Vagina (tissue), 2 donors: ENCODE results near the gene PSKH1. TPM values are rescaled to one million over a fixed set of nuclear protein-coding genes. Genes with fewer than 3 reads are reported as not detected.
A peak's percentile ranks its signal among the peaks of the same experiment; 100 is the strongest.

ENCODE experiments used
- DNase-seq, 2 donors: peaks; one replicate each; pipeline ENCODE4 v3.0.0-alpha.2; 2017; ENCODE audit errors: extremely low spot score in 2 of 2
- H3K27ac ChIP-seq: fragments of 200-600 bp; sonication (generic); one replicate; pipeline ENCODE4 v1.5.1; 2019
- H3K27me3 ChIP-seq: fragments of 200-600 bp; sonication (generic); one replicate; pipeline ENCODE4 v1.5.1; 2019
- H3K36me3 ChIP-seq, 2 donors: fragments of 200-600 bp; sonication (generic); one replicate each; pipeline ENCODE4 v1.5.1; 2017 to 2019
- H3K4me1 ChIP-seq: fragments of 200-600 bp; sonication (generic); one replicate; pipeline ENCODE4 v1.5.1; 2019
- H3K4me3 ChIP-seq, 2 donors: fragments of 200-600 bp; sonication (generic); 1 replicate in 1 of 2; 2 replicates in 1 of 2; pipeline ENCODE4 v1.5.1; 2016 to 2019
- H3K9me3 ChIP-seq: fragments of 200-600 bp; sonication (generic); one replicate; pipeline ENCODE4 v1.5.1; 2019
- CTCF ChIP-seq, 3 experiments: fragments of 450-650 bp in 2 of 3; fragments of 200-600 bp in 1 of 3; sonication (generic) in 1 of 3; IDR thresholded peaks; one replicate each; pipeline ENCODE4 v1.5.1; 2017 to 2019; ENCODE audit warnings: antibody characterized with exemption in 3 of 3, mild to moderate bottlenecking in 2 of 3, moderate library complexity in 2 of 3
- POLR2A ChIP-seq, 2 donors: fragments of 450-650 bp; IDR thresholded peaks; one replicate each; pipeline ENCODE4 v1.6.1; 2017; ENCODE audit warnings: antibody characterized with exemption in 2 of 2, mild to moderate bottlenecking in 2 of 2, moderate library complexity in 2 of 2
- POLR2AphosphoS5 ChIP-seq, 2 donors: sonication (generic); formaldehyde crosslinking; IDR thresholded peaks; one replicate each; pipeline ENCODE4 v1.9.0; 2017; ENCODE audit warnings: antibody characterized with exemption in 2 of 2, mild to moderate bottlenecking in 2 of 2, low read depth in 1 of 2; ENCODE audit not compliant: insufficient read depth in 1 of 2
- intact Hi-C: fragments of 100-400 bp; cut with DNase I; formaldehyde crosslinking; loops from one replicate; pipeline ENCODE4 v1.15.1; 2023
- total RNA-seq: library from RNA; depleted of rRNA; stranded (reverse); fragments of >200 nt; gene quantifications from one replicate; pipeline ENCODE4 v1.2.3, GENCODE V29; 2016

The PSKH1 gene
- total RNA-seq, 1 donor from 2014 or later: 17.4 TPM

GRCh38 chr16:67885545-67885944 is 7.5 kb upstream of the PSKH1 start:
- Histone ChIP-seq H3K9me3 (no peaks in the 10 kb centered on the region), H3K36me3 (peaks cover 0 to 33% of the 10 kb centered on the region in 2 donors), H3K27me3 (no peaks in the 10 kb centered on the region), H3K27ac (no peak overlapping the region), H3K4me1 (peaks cover 12% of the 10 kb centered on the region), H3K4me3 (no peak overlapping the region)
- TF ChIP-seq CTCF (IDR thresholded peaks at IDR 0.05) (no peak), POLR2A (IDR thresholded peaks at IDR 0.05) (no peak), POLR2AphosphoS5 (IDR thresholded peaks at IDR 0.05; ENCODE audit: insufficient read depth in 1 of 2, low read depth in 1 of 2) (no peak)
- no peak for DNase-seq
- intact Hi-C loops: no loop called here

GRCh38 chr16:67885976-67886375 is 7.1 kb upstream of the PSKH1 start:
- peaks cover 0 to 29% of the 10 kb centered on the region in 2 donors for H3K36me3 ChIP-seq
- H3K4me3 ChIP-seq: no peak overlapping the region
- H3K9me3 ChIP-seq: no peaks in the 10 kb centered on the region
- no peak for DNase-seq
- no peak overlapping the region for H3K27ac ChIP-seq
- peaks cover 12% of the 10 kb centered on the region for H3K4me1 ChIP-seq
- TF ChIP-seq POLR2A (IDR thresholded peaks at IDR 0.05): no peak
- TF ChIP-seq POLR2AphosphoS5 (IDR thresholded peaks at IDR 0.05; ENCODE audit: insufficient read depth in 1 of 2, low read depth in 1 of 2): no peak
- TF ChIP-seq CTCF (IDR thresholded peaks at IDR 0.05): no peak
- intact Hi-C loops: no loop called here
- H3K27me3 ChIP-seq: no peaks in the 10 kb centered on the region

GRCh38 chr16:67886387-67886786 is 6.7 kb upstream of the PSKH1 start:
- Histone ChIP-seq H3K9me3 (no peaks in the 10 kb centered on the region), H3K27ac (no peak overlapping the region), H3K4me1 (peaks cover 12% of the 10 kb centered on the region), H3K4me3 (no peak overlapping the region), H3K36me3 (peaks cover 0 to 25% of the 10 kb centered on the region in 2 donors), H3K27me3 (no peaks in the 10 kb centered on the region)
- no peak for DNase-seq
- intact Hi-C loops: no loop called here
- no peak for TF ChIP-seq POLR2AphosphoS5 (IDR thresholded peaks at IDR 0.05; ENCODE audit: insufficient read depth in 1 of 2, low read depth in 1 of 2)
- no peak for TF ChIP-seq POLR2A (IDR thresholded peaks at IDR 0.05)
- TF ChIP-seq CTCF (IDR thresholded peaks at IDR 0.05): no peak

GRCh38 chr16:67888331-67888730 is 4.7 kb upstream of the PSKH1 start:
- Histone ChIP-seq H3K27ac (no peak overlapping the region), H3K36me3 (peaks cover 0 to 5% of the 10 kb centered on the region in 2 donors), H3K4me3 (no peak overlapping the region), H3K9me3 (no peaks in the 10 kb centered on the region), H3K4me1 (peaks cover 18% of the 10 kb centered on the region), H3K27me3 (no peaks in the 10 kb centered on the region)
- no peak for TF ChIP-seq CTCF (IDR thresholded peaks at IDR 0.05)
- TF ChIP-seq POLR2AphosphoS5 (IDR thresholded peaks at IDR 0.05; ENCODE audit: insufficient read depth in 1 of 2, low read depth in 1 of 2): no peak
- no peak for TF ChIP-seq POLR2A (IDR thresholded peaks at IDR 0.05)
- intact Hi-C loops: no loop called here
- no peak for DNase-seq

- Histone ChIP-seq H3K4me1 (peaks cover 46% of the 10 kb centered on the region), H3K4me3 (peak overlapping the region; percentile 77 to 93), H3K9me3 (no peaks in the 10 kb centered on the region), H3K36me3 (no peaks in the 10 kb centered on the region), H3K27ac (no peak overlapping the region), H3K27me3 (no peaks in the 10 kb centered on the region)
- TF ChIP-seq CTCF (IDR thresholded peaks at IDR 0.05) (no peak), POLR2AphosphoS5 (IDR thresholded peaks at IDR 0.05; ENCODE audit: insufficient read depth in 1 of 2, low read depth in 1 of 2) (no peak), POLR2A (IDR thresholded peaks at IDR 0.05) (no peak)
- intact Hi-C loops: loop anchor here (5.0 kb wide), 1 partner anchor 45 kb away; the partner anchor contains the start of gene PSMB10
- DNase-seq: no peak
Measured at GRCh38 chr16:67892375-67892774, 679 bp upstream of the PSKH1 start.
